ENCODE data around the gene TIGD3.

TIGD3 gene

DNA sequence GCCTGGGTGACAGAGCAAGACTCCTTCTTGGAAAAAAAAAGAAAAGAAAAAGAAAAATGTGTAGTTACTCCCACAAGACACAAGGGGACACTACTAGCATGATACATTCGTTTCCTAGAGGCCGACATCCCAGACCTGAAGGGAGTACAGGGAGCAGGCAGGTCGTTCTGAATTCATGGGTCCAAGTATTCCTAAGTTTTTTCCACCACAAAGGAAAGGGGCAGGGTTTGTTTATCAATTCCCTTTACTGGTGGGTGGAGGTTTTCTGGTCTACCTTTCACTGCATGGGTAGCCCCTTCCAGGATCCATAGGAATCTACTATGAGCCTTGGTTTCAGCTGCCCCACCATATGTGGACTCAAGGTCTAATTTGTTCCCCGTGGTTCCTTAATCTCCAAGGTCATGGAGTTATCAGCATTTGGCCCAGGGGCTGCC is 11.8 kb downstream of the TIGD3 start:
- in situ Hi-C loops (cut with MboI; ENCODE audit: low sequenced_read_pairs): no loop called here

DNA sequence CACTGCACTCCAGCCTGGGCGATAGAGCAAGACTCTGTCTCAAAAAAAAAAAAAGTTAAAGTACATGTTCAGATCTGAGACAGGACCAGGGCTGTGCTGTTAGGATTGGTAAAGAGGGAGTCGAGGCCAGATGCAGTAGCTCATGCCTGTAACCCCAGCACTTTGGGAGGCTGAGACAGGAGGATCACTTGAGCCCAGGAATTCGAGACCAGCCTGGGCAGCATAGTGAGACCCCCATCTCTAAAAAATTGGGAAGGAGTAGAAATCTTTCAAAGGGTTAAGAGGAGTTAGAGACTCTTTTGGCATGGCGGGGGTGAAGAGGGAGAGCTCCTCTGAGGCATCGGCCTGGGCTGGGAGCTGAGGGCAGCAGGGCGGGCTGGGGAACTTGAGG is 16.1 kb downstream of the TIGD3 start:
- in situ Hi-C loops (cut with MboI; ENCODE audit: low sequenced_read_pairs): loop anchor here (10.0 kb wide), 1 partner anchor 134 kb away; no protein-coding TSS in a partner anchor

DNA sequence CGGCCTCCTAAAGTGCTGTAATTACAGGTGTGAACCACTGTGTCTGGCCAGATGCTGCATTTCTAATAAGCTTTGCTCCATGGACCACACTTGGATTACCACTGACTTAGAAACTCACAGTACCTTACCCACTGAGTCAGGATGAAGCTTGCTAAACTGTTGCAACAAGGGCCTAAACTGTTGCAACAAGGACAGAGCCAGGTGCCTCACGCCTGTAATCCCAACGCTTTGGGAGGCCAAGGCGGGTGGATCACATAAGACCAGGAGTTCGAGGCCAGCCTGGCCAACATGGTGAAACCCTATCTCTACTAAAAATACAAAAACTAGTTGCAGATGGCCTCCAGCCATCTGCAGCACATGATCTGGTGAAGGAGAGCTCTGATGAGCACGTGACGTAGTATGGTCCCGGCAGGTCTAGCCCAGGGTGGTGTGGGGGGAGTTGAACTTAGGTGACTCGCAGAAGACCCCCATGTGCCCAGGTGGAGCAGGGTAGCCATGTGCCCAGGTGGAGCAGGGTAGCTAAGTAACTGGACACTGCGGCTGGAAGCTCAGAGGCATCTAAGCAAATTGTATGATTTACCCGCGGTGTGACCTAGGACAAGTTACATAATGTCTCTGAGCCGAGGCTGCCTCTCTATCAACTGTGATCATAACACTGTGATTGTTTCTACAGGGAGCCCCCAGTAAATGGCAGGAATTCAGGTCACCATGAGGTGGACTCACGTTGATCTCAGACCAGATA is 19.5 kb downstream of the TIGD3 start:
- in situ Hi-C loops (cut with MboI; ENCODE audit: low sequenced_read_pairs): loop anchor here (10.0 kb wide), 1 partner anchor 131 kb away; no protein-coding TSS in a partner anchor

DNA sequence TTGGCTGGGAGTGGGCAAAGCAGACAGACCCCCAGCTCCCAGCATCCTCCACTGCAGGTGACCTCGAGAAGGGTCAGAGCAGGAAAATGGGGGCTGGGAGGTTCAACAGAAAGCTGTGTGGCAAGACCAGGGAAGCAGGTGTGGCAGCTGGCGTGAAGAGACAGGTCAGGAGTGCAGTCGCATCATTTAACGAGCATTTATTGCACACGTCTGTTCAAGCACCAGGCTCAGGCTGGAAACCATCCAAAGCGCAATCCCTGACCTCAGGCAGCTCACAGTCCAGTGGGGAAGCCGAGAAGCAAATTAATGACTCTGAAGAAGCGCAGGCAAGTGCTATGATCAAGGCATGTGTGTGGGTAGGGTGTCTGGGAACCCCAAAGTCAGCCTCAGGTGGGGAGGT is 20.5 kb downstream of the TIGD3 start:
- in situ Hi-C loops (cut with MboI; ENCODE audit: low sequenced_read_pairs): loop anchor here (10.0 kb wide), 1 partner anchor 130 kb away; no protein-coding TSS in a partner anchor

DNA sequence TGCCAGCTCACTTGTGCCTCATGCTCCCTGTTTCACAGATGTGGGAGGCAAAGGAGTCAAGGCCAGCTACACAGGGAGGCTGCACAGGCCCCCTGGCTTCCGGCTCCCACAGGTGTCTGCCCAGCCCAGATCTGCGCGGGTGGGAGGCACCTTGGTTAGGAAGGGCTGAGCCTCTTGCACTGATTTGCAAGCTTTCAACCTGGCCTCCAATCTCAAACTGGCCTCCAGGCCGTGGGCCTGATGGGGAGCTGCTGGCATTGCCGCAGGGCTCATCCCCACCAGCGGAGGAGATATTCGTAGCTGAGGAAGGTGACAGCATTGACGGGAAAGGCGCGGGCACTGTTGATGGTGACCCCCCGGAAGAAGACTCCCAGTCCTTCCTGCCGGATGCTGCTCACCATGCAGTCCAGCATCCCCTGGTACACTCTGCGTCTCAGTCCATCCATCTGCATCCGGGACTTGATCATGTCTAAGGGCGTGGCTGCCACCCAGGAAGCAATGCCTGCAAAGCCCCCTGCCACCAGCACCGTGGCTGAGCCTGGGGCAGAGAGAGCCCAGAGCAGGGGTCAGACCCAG is 21.7 kb downstream of the TIGD3 start:
- in situ Hi-C loops (cut with MboI; ENCODE audit: low sequenced_read_pairs): loop anchor here (10.0 kb wide), 1 partner anchor 129 kb away; no protein-coding TSS in a partner anchor

DNA sequence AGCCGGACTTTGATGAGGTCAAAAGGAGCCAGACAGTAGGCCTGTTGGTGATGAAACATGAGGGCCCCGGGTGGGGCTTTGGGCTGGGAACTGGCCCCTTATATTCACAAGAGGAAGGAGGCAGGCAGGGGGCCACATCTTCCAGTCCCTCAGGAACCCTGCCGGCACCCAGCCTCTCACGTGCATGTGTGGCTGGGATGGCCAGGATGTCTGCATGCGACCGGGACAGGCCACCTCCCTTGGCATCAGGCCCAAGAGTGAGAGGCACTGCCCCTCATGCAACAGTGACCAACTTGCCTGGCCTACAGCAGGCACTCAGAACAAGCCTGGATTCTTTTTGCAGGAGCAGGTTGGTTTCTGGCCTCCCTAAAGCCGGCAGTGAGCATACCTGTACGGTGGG is 22.5 kb downstream of the TIGD3 start:
- in situ Hi-C loops (cut with MboI; ENCODE audit: low sequenced_read_pairs): loop anchor here (10.0 kb wide), 1 partner anchor 128 kb away; no protein-coding TSS in a partner anchor

DNA sequence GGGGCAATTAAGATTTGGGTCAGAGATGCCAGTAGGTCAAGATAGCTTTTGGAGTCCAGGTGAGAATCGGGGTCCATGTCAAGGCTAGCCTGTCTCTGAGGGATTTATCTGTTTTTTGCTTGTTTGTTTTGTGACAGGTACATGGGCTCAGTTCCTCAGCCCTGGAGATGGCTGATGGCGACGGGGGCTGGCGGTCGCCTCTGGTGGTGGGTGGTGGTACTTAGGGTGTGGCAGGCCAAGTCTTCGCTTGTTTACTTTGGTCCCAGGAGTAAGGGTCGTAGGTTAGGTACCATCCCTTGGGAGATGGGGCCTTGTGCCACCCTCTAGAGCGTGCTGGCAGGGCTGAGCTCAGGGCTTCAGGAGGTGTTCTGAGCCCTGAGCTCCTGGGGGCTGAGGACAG is 23.2 kb downstream of the TIGD3 start:
- in situ Hi-C loops (cut with MboI; ENCODE audit: low sequenced_read_pairs): loop anchor here (10.0 kb wide), 1 partner anchor 127 kb away; no protein-coding TSS in a partner anchor

DNA sequence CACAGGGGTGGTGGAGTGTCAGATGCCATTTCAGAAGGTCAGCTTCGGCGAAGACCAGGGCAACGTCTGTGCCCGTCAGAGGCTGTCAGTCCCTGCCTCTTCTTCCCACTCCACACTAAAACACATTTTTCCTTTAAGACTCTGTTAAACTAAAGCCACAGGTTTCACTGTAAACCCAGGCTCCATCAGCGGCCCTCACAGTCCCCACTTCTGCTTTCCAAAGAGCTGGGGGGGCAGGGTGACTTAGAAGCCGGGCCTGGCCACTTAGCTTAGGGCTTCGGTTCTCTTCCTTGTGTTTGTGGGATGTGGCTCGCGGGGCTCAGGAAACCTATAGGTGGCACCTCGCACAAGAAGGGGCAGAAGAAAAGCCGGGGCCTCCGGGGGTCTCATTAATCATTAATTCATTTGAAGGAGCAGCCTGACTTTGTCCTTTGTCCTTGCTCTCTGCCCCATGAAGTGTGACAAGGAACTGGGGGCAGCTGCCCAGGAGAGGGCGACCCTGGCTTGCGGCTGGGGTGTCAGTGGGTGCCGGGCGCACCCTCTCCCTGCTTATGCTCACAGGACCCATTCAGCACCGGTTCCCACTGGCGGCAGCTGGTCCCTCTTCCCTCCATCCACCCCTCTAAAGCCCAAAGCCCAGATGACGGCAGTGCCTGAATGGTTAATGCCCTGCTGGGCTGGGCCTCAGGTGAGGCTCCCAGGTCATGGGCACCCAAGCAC is 23.8 kb downstream of the TIGD3 start:
- in situ Hi-C loops (cut with MboI; ENCODE audit: low sequenced_read_pairs): loop anchor here (10.0 kb wide), 1 partner anchor 126 kb away; no protein-coding TSS in a partner anchor

DNA sequence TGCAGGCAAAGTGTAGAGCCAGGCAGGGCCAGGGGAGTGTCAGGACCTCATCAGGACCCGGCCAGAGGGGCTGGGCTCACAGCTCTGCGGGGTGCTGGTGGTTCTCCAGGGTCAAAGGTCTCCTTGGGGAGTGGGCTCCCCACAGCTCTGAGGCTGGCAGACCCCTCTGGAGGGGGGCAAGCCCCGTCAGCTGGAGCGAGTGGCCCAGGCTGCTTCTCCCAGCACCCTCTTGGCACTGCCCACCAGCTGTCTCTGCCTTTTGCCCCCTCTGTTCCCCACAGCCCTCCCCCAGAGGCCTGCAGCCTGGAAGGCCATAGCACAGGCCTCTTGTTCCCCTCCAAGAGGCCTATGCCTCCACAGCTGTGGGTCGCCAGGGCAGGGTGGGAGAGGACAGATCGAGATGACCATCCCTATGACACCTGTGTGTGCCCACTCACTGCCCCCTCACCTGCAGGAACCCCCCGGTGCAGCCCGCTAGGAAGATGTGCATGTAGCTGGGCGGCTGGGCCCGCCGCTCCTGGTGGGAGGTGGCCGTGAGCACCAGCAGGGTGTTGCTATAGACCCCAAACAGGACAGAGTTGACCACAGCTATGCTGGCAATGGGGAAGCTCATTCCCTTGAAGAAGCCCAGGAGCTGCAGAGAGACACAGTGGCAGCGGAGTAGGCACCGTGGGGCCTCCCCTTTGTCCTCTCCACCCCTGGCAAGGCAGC is 24.5 kb downstream of the TIGD3 start:
- in situ Hi-C loops (cut with MboI; ENCODE audit: low sequenced_read_pairs): loop anchor here (10.0 kb wide), 1 partner anchor 126 kb away; no protein-coding TSS in a partner anchor

DNA sequence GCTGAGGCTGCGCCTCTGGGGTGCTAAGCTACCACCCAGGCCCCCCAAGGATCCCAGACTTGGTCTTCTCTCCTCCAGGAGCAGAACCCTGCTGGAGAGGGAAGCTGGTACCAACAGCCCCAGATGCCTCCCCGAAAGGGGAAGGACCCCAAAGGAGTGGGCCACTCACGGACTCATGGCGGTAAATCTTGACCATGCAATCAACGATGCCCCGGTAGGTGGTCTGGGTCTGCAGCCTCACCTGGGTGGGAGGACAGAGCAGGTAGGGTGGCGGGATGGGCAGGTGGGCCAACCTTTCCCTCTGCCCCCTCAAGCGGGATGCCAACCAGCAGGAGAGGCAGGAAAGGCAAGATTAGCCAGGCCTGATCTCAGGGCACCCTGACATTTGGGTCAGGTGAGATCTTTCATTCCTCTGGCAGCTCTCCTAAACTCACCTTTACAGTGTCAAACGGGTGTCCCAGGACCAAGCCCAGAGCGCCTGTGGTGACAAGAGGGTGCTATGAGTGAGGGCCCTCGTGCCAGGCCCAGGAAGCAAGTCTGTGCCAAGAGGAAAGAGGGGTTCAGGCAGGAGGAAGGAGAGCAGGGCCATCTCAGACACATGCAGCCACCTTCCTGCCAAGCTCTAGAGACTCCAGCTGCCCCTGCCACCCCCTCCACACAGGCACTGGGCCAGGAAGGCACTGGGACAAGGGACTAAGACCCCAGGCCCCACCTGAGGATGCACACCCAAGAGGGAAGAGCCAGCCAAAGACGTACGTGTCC is 25.3 kb downstream of the TIGD3 start:
- in situ Hi-C loops (cut with MboI; ENCODE audit: low sequenced_read_pairs): loop anchor here (10.0 kb wide), 1 partner anchor 125 kb away; no protein-coding TSS in a partner anchor

DNA sequence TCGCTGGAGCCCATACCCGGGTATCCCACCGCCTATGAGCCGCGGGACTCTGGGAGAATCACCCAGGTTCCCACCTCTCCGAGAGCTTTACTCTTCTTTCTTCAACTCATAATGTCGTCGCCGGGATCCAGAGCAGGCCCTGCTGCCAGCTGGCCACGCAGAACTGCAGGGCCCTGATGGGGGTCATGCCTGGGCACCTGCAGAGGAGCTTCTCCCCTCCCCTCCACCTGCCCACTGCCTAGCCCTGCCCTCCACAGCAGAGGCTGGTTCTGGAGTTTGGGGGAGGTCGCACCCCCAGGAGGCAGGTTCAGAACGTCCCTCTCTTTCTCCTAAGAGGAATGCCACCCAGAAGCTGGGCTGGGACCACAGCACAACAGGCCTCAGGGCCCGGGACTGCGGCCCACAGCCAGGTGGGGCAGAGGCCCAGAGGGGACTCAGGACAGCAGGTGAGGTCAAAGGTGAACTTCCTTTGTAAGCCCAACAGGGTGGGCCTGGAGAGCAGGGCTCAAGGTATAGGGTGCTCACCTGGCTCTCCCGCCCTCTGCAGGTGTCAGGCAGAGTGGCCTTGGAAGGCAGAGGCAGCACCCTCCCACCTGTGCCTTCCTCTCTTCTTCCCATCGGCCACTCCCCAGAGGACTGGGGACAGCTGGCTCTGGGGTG is 26.0 kb downstream of the TIGD3 start:
- in situ Hi-C loops (cut with MboI; ENCODE audit: low sequenced_read_pairs): no loop called here

DNA sequence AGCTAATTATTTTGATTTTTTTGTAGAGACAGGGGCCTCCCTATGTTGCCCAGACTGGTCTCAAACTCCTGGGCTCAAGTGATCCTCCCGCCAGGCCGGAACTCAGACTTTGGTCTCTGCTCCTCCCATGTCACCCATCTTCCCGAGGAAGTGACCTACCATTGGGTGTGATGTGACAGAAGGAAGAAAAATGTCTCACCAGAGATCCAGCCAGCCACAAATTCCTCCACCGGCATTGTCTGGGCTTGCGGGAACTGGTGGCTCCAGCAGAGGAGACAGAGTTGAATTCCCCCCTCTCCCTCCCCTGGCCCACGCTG is 27.1 kb downstream of the TIGD3 start:
- in situ Hi-C loops (cut with MboI; ENCODE audit: low sequenced_read_pairs): no loop called here

DNA sequence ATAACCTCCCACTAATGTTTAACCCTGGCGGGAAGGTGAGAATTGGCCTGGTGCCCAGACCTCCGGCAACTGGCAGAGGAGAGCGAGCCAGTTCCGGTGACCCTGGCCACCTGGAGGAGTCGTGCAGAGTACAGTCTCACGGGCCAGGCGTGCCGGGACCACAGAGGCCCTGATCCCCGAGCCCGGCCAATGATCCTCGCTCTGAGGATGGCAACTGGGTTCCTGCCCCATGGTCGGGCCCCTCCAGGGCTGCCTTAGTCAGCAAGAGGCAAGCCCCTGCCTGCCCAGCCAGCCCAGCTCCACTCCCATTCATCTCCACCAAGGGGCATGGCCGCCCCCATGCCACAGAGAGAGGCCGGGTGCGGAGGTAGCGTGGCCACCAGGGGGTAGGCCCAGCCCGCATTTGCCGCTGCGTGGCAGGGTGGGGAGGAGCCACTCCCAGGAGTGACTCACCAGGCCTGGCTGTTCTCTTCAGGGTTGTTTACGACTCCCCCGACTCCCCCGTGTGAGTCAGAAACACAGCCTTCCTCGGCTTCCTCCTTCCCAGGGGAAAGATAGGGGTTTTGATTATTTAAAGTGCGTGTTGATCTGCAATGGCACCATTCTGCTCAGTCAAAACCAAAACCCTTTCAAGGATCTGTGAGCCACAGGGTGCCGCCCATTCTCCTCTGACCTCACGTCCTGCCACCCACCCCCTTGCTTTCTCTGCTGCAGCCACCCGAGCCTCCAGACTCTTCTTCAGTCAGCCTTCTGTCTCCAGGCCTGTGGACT is 27.7 kb downstream of the TIGD3 start, which contains the start of gene SLC25A45:
TSS of gene SLC25A45 (minus strand) at position 614 of the 771 bp plus-strand sequence. CDS start 695 bp downstream, outside the sequence.
- in situ Hi-C loops (cut with MboI; ENCODE audit: low sequenced_read_pairs): no loop called here

DNA sequence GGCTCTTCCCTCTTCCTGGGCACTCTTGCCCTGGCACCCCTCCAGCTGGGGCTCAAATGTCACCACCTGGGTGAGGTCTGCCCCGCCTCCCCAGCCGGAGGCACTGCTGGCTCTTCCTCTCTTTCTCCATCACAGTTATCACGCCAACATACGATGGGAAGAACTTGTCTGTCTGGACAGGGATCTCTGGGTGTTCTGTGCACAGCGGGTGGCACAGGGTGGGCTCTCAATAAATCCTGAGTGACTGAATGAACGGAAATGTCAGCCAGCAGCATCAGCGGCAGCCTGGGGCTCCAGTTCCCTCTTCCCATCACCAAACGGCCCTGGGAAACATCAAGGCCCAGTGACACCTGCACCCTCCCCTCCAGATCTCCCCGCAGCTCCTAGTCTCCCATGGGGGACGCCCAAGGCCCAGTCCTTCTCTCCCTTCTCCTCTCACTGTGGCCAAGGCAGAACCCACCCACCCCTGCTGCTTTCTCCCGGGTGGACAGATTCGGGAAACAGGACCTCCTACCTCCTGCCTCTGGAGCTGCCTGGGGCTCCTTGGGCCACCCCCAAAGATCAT is 28.3 kb downstream of the TIGD3 start:
- in situ Hi-C loops (cut with MboI; ENCODE audit: low sequenced_read_pairs): no loop called here

DNA sequence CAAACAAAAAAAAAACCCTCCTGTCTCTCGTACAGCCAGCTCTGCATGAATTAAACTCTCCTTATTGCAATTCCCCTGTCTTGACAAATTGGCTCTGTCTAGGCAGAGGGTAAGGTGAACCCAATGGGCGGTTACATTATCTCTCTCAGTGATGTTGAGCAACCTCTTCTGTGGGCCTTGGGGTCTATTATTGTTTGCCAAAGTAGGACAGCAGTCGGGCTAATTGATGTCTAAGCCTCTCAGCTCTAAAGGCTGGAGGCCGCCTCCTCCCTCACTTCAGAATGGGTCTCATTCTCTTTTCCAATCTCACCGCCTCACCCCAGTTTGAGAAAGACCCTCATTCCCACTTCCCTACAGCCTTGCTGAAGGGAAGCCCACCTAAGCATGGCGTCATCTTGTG is 29.2 kb downstream of the TIGD3 start:
- in situ Hi-C loops (cut with MboI; ENCODE audit: low sequenced_read_pairs): no loop called here

DNA sequence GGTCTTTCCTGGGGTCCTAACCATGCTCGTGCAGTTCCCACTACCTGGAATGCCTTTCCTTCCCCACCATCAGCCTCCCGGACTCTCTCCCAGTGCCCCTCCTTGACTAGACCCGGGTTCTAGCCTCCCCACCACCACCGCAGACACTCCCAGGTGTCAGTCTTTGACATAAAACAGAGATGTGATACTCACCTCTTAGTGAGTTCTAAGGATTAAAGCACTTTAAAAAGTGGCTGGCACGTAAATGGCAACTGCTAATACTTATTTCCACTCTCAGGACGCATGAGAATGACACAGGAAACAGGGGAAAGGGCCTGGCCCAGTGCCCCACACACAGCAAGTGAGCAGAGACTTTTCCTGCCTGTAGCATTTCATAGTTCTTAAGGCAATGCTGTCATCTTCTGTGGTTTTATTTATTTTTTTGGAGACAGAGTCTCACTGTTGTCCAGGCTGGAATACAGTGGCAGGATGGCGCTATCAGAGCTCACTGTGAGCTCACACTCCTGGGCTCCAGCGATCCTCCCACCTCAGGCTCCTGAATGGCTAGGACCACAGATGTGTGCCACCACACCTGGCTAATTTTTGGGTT is 29.8 kb downstream of the TIGD3 start:
- in situ Hi-C loops (cut with MboI; ENCODE audit: low sequenced_read_pairs): no loop called here

DNA sequence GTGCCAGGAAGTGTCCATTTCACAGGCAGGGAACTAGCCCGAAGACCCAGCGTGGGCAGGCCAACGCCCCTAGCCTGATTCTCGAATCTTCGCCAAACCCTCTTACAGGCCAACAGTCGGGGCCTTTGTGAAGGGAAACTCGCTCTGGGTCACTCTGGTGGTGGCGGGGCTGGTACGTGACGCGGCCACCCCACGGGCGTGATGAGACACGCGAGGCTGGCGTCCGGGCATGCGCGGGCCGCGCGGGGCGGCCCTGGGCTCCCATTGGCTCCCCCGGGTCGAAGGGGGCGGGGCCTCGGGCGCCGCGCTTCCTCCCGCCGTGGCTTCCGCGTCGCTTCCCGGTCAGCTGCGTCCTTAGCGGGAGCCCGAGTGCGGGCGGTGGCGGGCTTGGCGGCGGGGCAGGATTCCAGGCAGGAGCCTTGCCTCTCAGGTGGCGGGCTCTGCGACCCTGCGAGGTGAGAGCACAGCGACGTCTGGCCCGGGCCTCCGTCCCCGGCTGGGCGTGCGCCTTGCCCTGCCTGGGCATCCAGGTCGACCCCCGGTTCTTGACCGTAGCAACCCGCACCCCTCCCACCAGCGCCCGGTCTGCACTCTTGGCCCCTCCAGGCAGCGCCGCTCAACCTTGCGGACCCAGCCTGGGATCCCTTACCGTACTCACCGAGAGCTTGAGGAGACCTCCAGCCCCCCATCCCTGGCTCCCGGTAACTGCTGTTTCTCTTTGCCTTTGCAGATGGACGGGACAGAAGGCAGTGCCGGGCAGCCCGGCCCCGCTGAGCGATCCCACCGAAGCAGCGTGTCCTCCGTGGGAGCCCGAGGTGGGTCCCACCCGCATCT is 32.0 kb downstream of the TIGD3 start, which contains the start of gene FRMD8:
TSS of gene FRMD8 (plus strand) at position 331 of the 834 bp plus-strand sequence. CDS start at position 731, 400 bp downstream.
- in situ Hi-C loops (cut with MboI; ENCODE audit: low sequenced_read_pairs): no loop called here

Data from HL-60/S4 treated with retinoic acid at 250 ng/mL for 4 days and 3 days (cell line).